ENCODE results near the gene FIBIN. TPM values are rescaled to one million over a fixed set of nuclear protein-coding genes. Genes with fewer than 3 reads are reported as not detected.

The FIBIN gene
- total and polyA plus RNA-seq, 2 experiments from 2014 or later: 0.21 to 0.66 TPM

DNA sequence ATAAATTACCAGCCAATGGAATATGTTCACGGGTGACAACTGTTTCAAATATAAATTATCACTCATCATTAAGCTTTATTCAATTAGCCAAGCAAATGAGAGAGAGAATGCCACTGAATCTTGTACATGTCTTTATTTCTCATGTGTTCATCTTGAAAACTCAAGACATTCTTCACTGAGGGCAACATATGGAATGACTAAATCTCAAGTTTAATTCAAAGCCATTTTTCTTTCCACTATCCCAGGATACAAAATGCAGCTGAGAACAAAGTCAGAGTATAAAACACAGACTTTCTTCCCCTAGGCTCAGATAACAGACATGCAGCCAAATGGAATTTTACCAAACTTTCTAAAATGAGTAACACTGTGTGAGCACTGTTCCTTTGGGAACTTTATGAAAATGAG is 34.7 kb downstream of the FIBIN start (continued):
- TF ChIP-seq, protein P1, sequence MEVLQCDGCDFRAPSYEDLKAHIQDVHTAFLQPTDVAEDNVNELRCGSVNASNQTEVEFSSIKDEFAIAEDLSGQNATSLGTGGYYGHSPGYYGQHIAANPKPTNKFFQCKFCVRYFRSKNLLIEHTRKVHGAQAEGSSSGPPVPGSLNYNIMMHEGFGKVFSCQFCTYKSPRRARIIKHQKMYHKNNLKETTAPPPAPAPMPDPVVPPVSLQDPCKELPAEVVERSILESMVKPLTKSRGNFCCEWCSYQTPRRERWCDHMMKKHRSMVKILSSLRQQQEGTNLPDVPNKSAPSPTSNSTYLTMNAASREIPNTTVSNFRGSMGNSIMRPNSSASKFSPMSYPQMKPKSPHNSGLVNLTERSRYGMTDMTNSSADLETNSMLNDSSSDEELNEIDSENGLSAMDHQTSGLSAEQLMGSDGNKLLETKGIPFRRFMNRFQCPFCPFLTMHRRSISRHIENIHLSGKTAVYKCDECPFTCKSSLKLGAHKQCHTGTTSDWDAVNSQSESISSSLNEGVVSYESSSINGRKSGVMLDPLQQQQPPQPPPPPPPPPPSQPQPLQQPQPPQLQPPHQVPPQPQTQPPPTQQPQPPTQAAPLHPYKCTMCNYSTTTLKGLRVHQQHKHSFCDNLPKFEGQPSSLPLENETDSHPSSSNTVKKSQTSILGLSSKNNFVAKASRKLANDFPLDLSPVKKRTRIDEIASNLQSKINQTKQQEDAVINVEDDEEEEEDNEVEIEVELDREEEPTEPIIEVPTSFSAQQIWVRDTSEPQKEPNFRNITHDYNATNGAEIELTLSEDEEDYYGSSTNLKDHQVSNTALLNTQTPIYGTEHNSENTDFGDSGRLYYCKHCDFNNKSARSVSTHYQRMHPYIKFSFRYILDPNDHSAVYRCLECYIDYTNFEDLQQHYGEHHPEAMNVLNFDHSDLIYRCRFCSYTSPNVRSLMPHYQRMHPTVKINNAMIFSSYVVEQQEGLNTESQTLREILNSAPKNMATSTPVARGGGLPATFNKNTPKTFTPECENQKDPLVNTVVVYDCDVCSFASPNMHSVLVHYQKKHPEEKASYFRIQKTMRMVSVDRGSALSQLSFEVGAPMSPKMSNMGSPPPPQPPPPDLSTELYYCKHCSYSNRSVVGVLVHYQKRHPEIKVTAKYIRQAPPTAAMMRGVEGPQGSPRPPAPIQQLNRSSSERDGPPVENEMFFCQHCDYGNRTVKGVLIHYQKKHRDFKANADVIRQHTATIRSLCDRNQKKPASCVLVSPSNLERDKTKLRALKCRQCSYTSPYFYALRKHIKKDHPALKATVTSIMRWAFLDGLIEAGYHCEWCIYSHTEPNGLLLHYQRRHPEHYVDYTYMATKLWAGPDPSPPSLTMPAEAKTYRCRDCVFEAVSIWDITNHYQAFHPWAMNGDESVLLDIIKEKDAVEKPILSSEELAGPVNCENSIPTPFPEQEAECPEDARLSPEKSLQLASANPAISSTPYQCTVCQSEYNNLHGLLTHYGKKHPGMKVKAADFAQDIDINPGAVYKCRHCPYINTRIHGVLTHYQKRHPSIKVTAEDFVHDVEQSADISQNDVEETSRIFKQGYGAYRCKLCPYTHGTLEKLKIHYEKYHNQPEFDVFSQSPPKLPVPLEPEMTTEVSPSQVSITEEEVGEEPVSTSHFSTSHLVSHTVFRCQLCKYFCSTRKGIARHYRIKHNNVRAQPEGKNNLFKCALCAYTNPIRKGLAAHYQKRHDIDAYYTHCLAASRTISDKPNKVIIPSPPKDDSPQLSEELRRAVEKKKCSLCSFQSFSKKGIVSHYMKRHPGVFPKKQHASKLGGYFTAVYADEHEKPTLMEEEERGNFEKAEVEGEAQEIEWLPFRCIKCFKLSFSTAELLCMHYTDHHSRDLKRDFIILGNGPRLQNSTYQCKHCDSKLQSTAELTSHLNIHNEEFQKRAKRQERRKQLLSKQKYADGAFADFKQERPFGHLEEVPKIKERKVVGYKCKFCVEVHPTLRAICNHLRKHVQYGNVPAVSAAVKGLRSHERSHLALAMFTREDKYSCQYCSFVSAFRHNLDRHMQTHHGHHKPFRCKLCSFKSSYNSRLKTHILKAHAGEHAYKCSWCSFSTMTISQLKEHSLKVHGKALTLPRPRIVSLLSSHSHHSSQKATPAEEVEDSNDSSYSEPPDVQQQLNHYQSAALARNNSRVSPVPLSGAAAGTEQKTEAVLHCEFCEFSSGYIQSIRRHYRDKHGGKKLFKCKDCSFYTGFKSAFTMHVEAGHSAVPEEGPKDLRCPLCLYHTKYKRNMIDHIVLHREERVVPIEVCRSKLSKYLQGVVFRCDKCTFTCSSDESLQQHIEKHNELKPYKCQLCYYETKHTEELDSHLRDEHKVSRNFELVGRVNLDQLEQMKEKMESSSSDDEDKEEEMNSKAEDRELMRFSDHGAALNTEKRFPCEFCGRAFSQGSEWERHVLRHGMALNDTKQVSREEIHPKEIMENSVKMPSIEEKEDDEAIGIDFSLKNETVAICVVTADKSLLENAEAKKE (CRISPR knock-in tag; IDR thresholded peaks at IDR 0.05): no peak
- TF ChIP-seq ZNF331 (CRISPR knock-in tag; IDR thresholded peaks at IDR 0.05; ENCODE audit: low read depth) (no peak), JUNB (IDR thresholded peaks at IDR 0.05; ENCODE audit: unreplicated experiment) (no peak), STAT1 (IDR thresholded peaks at IDR 0.05; ENCODE audit: unreplicated experiment) (no peak), EZH2phosphoT487 (IDR thresholded peaks at IDR 0.05; ENCODE audit: unreplicated experiment) (no peak)
- TF ChIP-seq, protein P2, sequence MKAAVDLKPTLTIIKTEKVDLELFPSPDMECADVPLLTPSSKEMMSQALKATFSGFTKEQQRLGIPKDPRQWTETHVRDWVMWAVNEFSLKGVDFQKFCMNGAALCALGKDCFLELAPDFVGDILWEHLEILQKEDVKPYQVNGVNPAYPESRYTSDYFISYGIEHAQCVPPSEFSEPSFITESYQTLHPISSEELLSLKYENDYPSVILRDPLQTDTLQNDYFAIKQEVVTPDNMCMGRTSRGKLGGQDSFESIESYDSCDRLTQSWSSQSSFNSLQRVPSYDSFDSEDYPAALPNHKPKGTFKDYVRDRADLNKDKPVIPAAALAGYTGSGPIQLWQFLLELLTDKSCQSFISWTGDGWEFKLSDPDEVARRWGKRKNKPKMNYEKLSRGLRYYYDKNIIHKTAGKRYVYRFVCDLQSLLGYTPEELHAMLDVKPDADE (IDR thresholded peaks at IDR 0.05): no peak

DNA sequence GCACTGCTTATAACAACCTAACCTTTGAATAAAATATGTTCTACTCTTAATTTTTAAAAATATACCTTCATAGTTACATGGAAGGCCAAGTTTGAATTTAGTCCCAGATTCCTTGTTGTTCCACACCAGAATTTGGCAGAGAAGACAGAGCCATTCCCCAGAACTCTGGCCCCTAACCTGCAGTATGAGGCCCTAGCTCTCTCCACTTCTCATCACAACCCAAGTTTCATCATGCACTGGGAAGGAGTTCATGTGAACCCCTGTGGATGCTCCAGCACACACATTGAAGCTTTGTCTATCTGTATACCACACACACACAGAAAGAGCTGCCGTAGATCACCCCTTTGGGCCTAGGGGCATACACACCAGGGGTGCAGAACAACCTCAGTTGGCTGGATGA is 36.1 kb downstream of the FIBIN start:
- Histone ChIP-seq H3F3A (replicated peaks; ENCODE audit: low read depth) (no peaks in the 10 kb centered on the region), H3K4me2 (no peak overlapping the region), H3K27me3 (ENCODE audit: insufficient read depth) (no peaks in the 10 kb centered on the region), H3K36me3 (ENCODE audit: insufficient read depth) (no peaks in the 10 kb centered on the region), H3K79me2 (replicated peaks; ENCODE audit: insufficient read depth) (no peaks in the 10 kb centered on the region), H2AFZ (no peak overlapping the region), H3K4me1 (ENCODE audit: insufficient read depth) (peaks cover 10% of the 10 kb centered on the region), H3K4me3 (no peak overlapping the region), H3K27ac (ENCODE audit: low read depth) (no peak overlapping the region), H3K9me2 (ENCODE audit: insufficient read depth) (no peaks in the 10 kb centered on the region), H4K20me1 (replicated peaks; ENCODE audit: insufficient read depth) (no peaks in the 10 kb centered on the region)
- DNase-seq (ENCODE audit: low spot score): no peak
- H3K27ac Mint-ChIP-seq: no peak overlapping the region
- H3K4me3 Mint-ChIP-seq: no peak overlapping the region
- H3K9me3 Mint-ChIP-seq: no peaks in the 10 kb centered on the region
- peaks cover 12% of the 10 kb centered on the region; the same call in 2 of the 3 replicates for H3K4me1 Mint-ChIP-seq
- no peak for ATAC-seq
- no peaks in the 10 kb centered on the region for H3K36me3 Mint-ChIP-seq (ENCODE audit: low read depth)
- H3K27me3 Mint-ChIP-seq (ENCODE audit: insufficient read depth, low read depth, poor library complexity): no peaks in the 10 kb centered on the region
- TF ChIP-seq STAT1 (IDR thresholded peaks at IDR 0.05; ENCODE audit: unreplicated experiment) (no peak), ZNF114 (CRISPR knock-in tag; IDR thresholded peaks at IDR 0.05) (no peak)
- TF ChIP-seq, protein P3, sequence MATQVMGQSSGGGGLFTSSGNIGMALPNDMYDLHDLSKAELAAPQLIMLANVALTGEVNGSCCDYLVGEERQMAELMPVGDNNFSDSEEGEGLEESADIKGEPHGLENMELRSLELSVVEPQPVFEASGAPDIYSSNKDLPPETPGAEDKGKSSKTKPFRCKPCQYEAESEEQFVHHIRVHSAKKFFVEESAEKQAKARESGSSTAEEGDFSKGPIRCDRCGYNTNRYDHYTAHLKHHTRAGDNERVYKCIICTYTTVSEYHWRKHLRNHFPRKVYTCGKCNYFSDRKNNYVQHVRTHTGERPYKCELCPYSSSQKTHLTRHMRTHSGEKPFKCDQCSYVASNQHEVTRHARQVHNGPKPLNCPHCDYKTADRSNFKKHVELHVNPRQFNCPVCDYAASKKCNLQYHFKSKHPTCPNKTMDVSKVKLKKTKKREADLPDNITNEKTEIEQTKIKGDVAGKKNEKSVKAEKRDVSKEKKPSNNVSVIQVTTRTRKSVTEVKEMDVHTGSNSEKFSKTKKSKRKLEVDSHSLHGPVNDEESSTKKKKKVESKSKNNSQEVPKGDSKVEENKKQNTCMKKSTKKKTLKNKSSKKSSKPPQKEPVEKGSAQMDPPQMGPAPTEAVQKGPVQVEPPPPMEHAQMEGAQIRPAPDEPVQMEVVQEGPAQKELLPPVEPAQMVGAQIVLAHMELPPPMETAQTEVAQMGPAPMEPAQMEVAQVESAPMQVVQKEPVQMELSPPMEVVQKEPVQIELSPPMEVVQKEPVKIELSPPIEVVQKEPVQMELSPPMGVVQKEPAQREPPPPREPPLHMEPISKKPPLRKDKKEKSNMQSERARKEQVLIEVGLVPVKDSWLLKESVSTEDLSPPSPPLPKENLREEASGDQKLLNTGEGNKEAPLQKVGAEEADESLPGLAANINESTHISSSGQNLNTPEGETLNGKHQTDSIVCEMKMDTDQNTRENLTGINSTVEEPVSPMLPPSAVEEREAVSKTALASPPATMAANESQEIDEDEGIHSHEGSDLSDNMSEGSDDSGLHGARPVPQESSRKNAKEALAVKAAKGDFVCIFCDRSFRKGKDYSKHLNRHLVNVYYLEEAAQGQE (IDR thresholded peaks at IDR 0.05; ENCODE audit: unreplicated experiment): no peak
- TF ChIP-seq, protein P2 (IDR thresholded peaks at IDR 0.05): no peak
